ENCODE results near the gene GABBR2. TPM values are rescaled to one million over a fixed set of nuclear protein-coding genes. Genes with fewer than 3 reads are reported as not detected.

The GABBR2 gene
- total and polyA plus RNA-seq, 2 donors (not counting 1 experiment from before 2014, with no cell fraction given) = 0.03 TPM; not detected in 1

DNA sequence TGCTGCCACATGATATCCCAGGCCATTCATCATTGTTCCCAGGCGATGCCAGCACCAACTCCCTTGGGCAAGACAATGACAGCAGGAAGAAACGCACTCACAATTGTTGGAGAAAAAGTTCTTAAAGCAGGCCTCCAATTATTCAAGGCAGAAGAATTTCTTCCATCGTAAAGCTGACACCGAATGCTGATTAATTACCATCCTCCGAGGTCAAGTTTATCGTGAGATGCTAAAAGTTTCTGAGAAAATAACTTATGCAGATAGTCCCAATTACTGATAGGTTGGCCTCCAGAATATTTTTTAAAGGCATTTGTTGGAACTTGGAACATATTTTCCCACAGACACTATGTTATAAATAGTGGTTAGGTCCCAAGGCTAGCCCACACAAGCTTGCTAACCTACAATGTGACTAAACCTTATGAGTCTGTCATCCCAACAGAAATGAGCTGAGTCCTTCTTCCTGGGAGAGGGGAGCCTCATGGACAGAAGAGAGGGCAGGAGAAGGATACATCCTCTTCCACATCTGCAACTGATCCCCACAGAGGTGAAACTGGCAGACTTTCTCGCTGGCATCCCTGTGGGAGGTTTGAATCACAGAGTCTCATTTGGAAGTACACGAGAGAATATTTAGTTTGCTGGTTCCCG lies 250.9 kb downstream of the GABBR2 start:
- POLR2A ChIA-PET = no interaction called here
- 71% methylated on average over 3 of the region's 9 CpGs for WGBS (ENCODE audit: insufficient coverage)
- Mint-ChIP-seq H3K27ac (no peak overlapping the region), H3K4me1 (no peaks in the 10 kb centered on the region), H3K9me3 (ENCODE audit: insufficient read depth) (peaks cover 15% of the 10 kb centered on the region), H3K4me3 (no peak overlapping the region), H3K27me3 (peaks cover 24% of the 10 kb centered on the region)
- DNase-seq (no peak), ATAC-seq (ENCODE audit: low read depth) (no peak)
- Histone ChIP-seq H3K4me2 (replicated peaks; ENCODE audit: low read depth, low read length, poor library complexity, severe bottlenecking) (no peak overlapping the region), H3K4me1 (ENCODE audit: control insufficient read depth in 2 of 2, insufficient read depth in 2 of 2, low read length in 2 of 2) (no peaks in the 10 kb centered on the region), H2AFZ (ENCODE audit: insufficient read depth, low read depth, low read length, poor library complexity, severe bottlenecking) (no peak overlapping the region), H3K79me2 (ENCODE audit: control insufficient read depth, insufficient read depth, low read length) (no peaks in the 10 kb centered on the region), H3K36me3 (replicated peaks in 1 of 2; ENCODE audit: control extremely low read depth in 1 of 2, control insufficient read depth in 1 of 2, extremely low read depth in 1 of 2, insufficient read depth in 2 of 2, low read length in 1 of 2) (no peaks in the 10 kb centered on the region), H3K27ac (ENCODE audit: low read length in 2 of 2) (no peak overlapping the region), H4K20me1 (ENCODE audit: control insufficient read depth, insufficient read depth, low read length, poor library complexity, severe bottlenecking) (no peaks in the 10 kb centered on the region), H3K27me3 (replicated peaks in 1 of 4; ENCODE audit: control extremely low read depth in 1 of 4, control insufficient read depth in 3 of 4, insufficient read depth in 4 of 4, low read length in 3 of 4) (peaks cover 0 to 11% (median 1%) of the 10 kb centered on the region in 4 experiments), H3K4me3 (ENCODE audit: control extremely low read depth in 1 of 5, extremely low read depth in 1 of 5, insufficient read depth in 1 of 5, low read depth in 2 of 5, low read length in 4 of 5) (no peak overlapping the region), H3K9me3 (ENCODE audit: control extremely low read depth in 1 of 3, control insufficient read depth in 2 of 3, insufficient read depth in 1 of 3, low read length in 2 of 3) (peaks cover 3 to 20% (median 8%) of the 10 kb centered on the region in 3 donors), H3K9ac (ENCODE audit: low read length) (no peak overlapping the region)
- CTCF ChIA-PET = no interaction called here
- TF ChIP-seq, protein P1, sequence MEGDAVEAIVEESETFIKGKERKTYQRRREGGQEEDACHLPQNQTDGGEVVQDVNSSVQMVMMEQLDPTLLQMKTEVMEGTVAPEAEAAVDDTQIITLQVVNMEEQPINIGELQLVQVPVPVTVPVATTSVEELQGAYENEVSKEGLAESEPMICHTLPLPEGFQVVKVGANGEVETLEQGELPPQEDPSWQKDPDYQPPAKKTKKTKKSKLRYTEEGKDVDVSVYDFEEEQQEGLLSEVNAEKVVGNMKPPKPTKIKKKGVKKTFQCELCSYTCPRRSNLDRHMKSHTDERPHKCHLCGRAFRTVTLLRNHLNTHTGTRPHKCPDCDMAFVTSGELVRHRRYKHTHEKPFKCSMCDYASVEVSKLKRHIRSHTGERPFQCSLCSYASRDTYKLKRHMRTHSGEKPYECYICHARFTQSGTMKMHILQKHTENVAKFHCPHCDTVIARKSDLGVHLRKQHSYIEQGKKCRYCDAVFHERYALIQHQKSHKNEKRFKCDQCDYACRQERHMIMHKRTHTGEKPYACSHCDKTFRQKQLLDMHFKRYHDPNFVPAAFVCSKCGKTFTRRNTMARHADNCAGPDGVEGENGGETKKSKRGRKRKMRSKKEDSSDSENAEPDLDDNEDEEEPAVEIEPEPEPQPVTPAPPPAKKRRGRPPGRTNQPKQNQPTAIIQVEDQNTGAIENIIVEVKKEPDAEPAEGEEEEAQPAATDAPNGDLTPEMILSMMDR (IDR thresholded peaks at IDR 0.05) = no peak
- no peak for TF ChIP-seq EZH2 (IDR thresholded peaks at IDR 0.05; ENCODE audit: borderline replicate concordance, insufficient read depth, low read depth, low read length, poor library complexity, severe bottlenecking)
- intact Hi-C loops (cut with micrococcal nuclease) = no loop called here

DNA sequence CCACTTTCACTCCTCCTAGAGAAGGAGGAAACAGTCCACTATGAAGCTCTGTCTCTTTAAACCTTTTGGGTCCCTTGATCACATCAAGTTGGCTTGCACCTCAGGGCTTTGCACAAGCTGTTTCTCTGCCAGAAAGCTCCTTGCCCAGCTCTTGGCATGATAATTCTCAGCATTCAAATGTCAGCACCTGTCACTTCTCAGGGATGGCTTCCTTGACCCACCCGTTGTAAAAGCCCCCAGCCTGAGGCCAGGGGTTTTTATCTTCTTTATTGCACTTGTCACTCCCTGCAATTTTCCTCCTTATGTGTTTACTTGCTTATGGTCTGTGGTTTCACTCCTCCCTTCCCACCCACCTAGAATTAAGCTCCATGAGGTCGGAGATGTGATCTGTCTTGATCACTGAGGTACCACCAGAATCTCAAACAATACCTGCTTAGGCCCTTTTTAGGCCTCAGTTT lies 252.6 kb downstream of the GABBR2 start:
- Histone ChIP-seq H3K9ac (ENCODE audit: low read length) (no peak overlapping the region), H3K4me2 (replicated peaks; ENCODE audit: low read depth, low read length, poor library complexity, severe bottlenecking) (no peak overlapping the region), H3K4me3 (ENCODE audit: control extremely low read depth in 1 of 5, extremely low read depth in 1 of 5, insufficient read depth in 1 of 5, low read depth in 2 of 5, low read length in 4 of 5) (no peak overlapping the region), H4K20me1 (ENCODE audit: control insufficient read depth, insufficient read depth, low read length, poor library complexity, severe bottlenecking) (no peaks in the 10 kb centered on the region), H2AFZ (ENCODE audit: insufficient read depth, low read depth, low read length, poor library complexity, severe bottlenecking) (no peak overlapping the region), H3K79me2 (ENCODE audit: control insufficient read depth, insufficient read depth, low read length) (no peaks in the 10 kb centered on the region), H3K9me3 (ENCODE audit: control extremely low read depth in 1 of 3, control insufficient read depth in 2 of 3, insufficient read depth in 1 of 3, low read length in 2 of 3) (peaks cover 3 to 10% (median 8%) of the 10 kb centered on the region in 3 donors), H3K36me3 (replicated peaks in 1 of 2; ENCODE audit: control extremely low read depth in 1 of 2, control insufficient read depth in 1 of 2, extremely low read depth in 1 of 2, insufficient read depth in 2 of 2, low read length in 1 of 2) (no peaks in the 10 kb centered on the region), H3K4me1 (ENCODE audit: control insufficient read depth in 2 of 2, insufficient read depth in 2 of 2, low read length in 2 of 2) (no peaks in the 10 kb centered on the region), H3K27ac (ENCODE audit: low read length in 2 of 2) (no peak overlapping the region), H3K27me3 (replicated peaks in 1 of 4; ENCODE audit: control extremely low read depth in 1 of 4, control insufficient read depth in 3 of 4, insufficient read depth in 4 of 4, low read length in 3 of 4) (peaks cover 0 to 11% (median 1%) of the 10 kb centered on the region in 4 experiments)
- no peak for ATAC-seq (ENCODE audit: low read depth)
- no peak for DNase-seq
- Mint-ChIP-seq H3K27ac (no peak overlapping the region), H3K4me3 (no peak overlapping the region), H3K4me1 (no peaks in the 10 kb centered on the region), H3K27me3 (peaks cover 35% of the 10 kb centered on the region), H3K9me3 (ENCODE audit: insufficient read depth) (peaks cover 12% of the 10 kb centered on the region)
- CTCF ChIA-PET = no interaction called here
- POLR2A ChIA-PET = no interaction called here
- WGBS (ENCODE audit: insufficient coverage) = 57% methylated on average over 1 of the region's 2 CpGs
- TF ChIP-seq, protein P1 (IDR thresholded peaks at IDR 0.05) = no peak
- TF ChIP-seq EZH2 (IDR thresholded peaks at IDR 0.05; ENCODE audit: borderline replicate concordance, insufficient read depth, low read depth, low read length, poor library complexity, severe bottlenecking) = no peak
- intact Hi-C loops (cut with micrococcal nuclease) = no loop called here

Data from B cell (primary cell).